ENCODE data around the gene ASTN1. TPM values are rescaled to one million over a fixed set of nuclear protein-coding genes. Genes with fewer than 3 reads are reported as not detected.
A peak's percentile ranks its signal among the peaks of the same experiment; 100 is the strongest.

Gene ASTN1
- total RNA-seq, 1 experiment from 2014 or later = 0.05 TPM

DNA sequence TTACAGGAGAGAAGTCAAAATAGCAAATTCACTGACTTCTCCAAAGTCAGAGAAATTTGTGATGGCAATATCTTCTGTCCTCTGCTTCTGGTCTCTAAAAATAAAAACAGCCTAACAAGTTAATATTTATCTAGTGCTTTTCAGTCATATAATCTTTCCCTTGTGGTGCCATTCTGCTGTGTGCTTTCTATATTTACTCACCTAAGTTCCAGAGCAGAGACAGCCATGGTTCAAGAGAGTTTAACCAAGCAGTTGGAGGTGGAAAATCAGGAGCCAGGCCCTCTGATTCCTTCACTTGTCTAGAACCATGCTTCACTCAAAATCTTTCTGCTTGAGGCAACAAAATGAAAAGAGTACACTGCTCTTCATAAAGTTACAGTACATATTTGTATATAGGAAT lies 45.6 kb upstream of the ASTN1 start:
- Histone ChIP-seq H3K9me3 (ENCODE audit: control insufficient read depth, insufficient read depth, low read depth, low read length) (no peaks in the 10 kb centered on the region), H3K4me1 (ENCODE audit: control insufficient read depth, insufficient read depth, low read length) (no peaks in the 10 kb centered on the region), H3K36me3 (ENCODE audit: control insufficient read depth, insufficient read depth, low read length) (no peaks in the 10 kb centered on the region), H3K27me3 (ENCODE audit: control insufficient read depth, insufficient read depth, low read length) (no peaks in the 10 kb centered on the region), H3K27ac (ENCODE audit: low read length) (no peak overlapping the region), H3K4me3 (ENCODE audit: low read depth in 2 of 2, low read length in 2 of 2) (no peak overlapping the region)
- intact Hi-C loops (cut with micrococcal nuclease; ENCODE audit: unreplicated experiment) = no loop called here
- no TSS peak for BruUV-seq (replicated peaks)
- in situ Hi-C loops (cut with HindIII; ENCODE audit: low pct_unique_long_range_greater_than_20kb, low sequenced_read_pairs) = no loop called here
- no peak for TF ChIP-seq TCF7L2 (IDR thresholded peaks at IDR 0.05; ENCODE audit: low read depth, low read length)
- TF ChIP-seq, protein P1, sequence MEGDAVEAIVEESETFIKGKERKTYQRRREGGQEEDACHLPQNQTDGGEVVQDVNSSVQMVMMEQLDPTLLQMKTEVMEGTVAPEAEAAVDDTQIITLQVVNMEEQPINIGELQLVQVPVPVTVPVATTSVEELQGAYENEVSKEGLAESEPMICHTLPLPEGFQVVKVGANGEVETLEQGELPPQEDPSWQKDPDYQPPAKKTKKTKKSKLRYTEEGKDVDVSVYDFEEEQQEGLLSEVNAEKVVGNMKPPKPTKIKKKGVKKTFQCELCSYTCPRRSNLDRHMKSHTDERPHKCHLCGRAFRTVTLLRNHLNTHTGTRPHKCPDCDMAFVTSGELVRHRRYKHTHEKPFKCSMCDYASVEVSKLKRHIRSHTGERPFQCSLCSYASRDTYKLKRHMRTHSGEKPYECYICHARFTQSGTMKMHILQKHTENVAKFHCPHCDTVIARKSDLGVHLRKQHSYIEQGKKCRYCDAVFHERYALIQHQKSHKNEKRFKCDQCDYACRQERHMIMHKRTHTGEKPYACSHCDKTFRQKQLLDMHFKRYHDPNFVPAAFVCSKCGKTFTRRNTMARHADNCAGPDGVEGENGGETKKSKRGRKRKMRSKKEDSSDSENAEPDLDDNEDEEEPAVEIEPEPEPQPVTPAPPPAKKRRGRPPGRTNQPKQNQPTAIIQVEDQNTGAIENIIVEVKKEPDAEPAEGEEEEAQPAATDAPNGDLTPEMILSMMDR (IDR thresholded peaks at IDR 0.05) = no peak
- no peak for TF ChIP-seq SIN3A (IDR thresholded peaks at IDR 0.05; ENCODE audit: borderline replicate concordance, insufficient read depth, low read depth, low read length)
- TF ChIP-seq REST (IDR thresholded peaks at IDR 0.05; ENCODE audit: insufficient read depth in 1 of 2, low read depth in 2 of 2, low read length in 1 of 2) = no peak
- no peak for TF ChIP-seq POLR2AphosphoS5 (IDR thresholded peaks at IDR 0.05; ENCODE audit: low read depth, low read length)
- ATAC-seq (no peak), DNase-seq (ENCODE audit: low read depth, low spot score) (no peak)
- ChIA-PET POLR2A (no interaction called here), CTCF (no interaction called here)

DNA sequence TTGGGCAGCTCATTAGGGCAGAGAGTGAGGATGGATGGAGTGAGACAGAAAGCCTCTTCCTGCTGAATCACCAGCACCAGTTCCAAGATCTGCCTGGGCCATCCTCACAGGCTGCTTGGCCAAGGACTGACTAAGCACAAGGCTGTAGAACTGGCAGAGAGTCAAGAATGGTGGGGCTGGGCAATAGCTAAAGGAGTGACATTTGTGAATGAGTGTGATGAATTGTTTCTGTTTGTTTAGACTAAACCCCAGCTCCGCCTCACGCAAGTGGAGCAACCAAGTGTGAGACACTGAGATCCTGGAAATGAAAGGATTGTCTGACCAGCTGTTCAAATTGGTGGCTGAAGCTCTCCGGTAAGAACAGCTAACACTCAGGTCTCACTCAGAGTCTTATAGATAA lies 44.8 kb upstream of the ASTN1 start:
- DNase-seq (ENCODE audit: low read depth, low spot score) = peak; percentile 98
- TF ChIP-seq SIN3A (IDR thresholded peaks at IDR 0.05; ENCODE audit: borderline replicate concordance, insufficient read depth, low read depth, low read length) (no peak), REST (IDR thresholded peaks at IDR 0.05; ENCODE audit: insufficient read depth in 1 of 2, low read depth in 2 of 2, low read length in 1 of 2) (no peak), TCF7L2 (IDR thresholded peaks at IDR 0.05; ENCODE audit: low read depth, low read length) (no peak), POLR2AphosphoS5 (IDR thresholded peaks at IDR 0.05; ENCODE audit: low read depth, low read length) (no peak)
- TF ChIP-seq, protein P1 (IDR thresholded peaks at IDR 0.05) = no peak
- Histone ChIP-seq H3K27me3 (ENCODE audit: control insufficient read depth, insufficient read depth, low read length) (no peaks in the 10 kb centered on the region), H3K36me3 (ENCODE audit: control insufficient read depth, insufficient read depth, low read length) (no peaks in the 10 kb centered on the region), H3K27ac (ENCODE audit: low read length) (no peak overlapping the region), H3K4me1 (ENCODE audit: control insufficient read depth, insufficient read depth, low read length) (no peaks in the 10 kb centered on the region), H3K9me3 (ENCODE audit: control insufficient read depth, insufficient read depth, low read depth, low read length) (no peaks in the 10 kb centered on the region), H3K4me3 (ENCODE audit: low read depth in 2 of 2, low read length in 2 of 2) (no peak overlapping the region)
- intact Hi-C loops (cut with micrococcal nuclease; ENCODE audit: unreplicated experiment) (no loop called here), in situ Hi-C loops (cut with HindIII; ENCODE audit: low pct_unique_long_range_greater_than_20kb, low sequenced_read_pairs) (no loop called here)
- POLR2A ChIA-PET = no interaction called here
- no peak for ATAC-seq
- CTCF ChIA-PET = no interaction called here
- no TSS peak for BruUV-seq (replicated peaks)

Measured in Panc1 (cell line).